WERI-Rb-1 (cell line): ENCODE data around the gene CCS.

Experiments used
- DNase-seq: peaks from one replicate; pipeline ENCODE4 v3.0.0-alpha.2; 2020
- H3K27ac ChIP-seq: fragments of 250-450 bp; sonication (Bioruptor Pico); 2 replicates; pipeline ENCODE4 v1.5.1; 2020; ENCODE audit warnings: mild to moderate bottlenecking, moderate library complexity
- H3K27me3 ChIP-seq: fragments of 250-450 bp; sonication (Bioruptor Pico); 2 replicates; pipeline ENCODE4 v1.5.1; 2021; ENCODE audit warnings: mild to moderate bottlenecking, low read depth, moderate library complexity; ENCODE audit not compliant: insufficient read depth, severe bottlenecking
- H3K36me3 ChIP-seq: fragments of 250-450 bp; sonication (Bioruptor Pico); 2 replicates; pipeline ENCODE4 v1.5.1; 2020; ENCODE audit warnings: mild to moderate bottlenecking, moderate library complexity
- H3K4me3 ChIP-seq: 2 replicates; pipeline ENCODE4 v1.5.1; 2011; ENCODE audit warnings: low read depth, mild to moderate bottlenecking, control low read depth, low read length
- H3K9me3 ChIP-seq: fragments of 250-450 bp; sonication (Bioruptor Pico); 2 replicates; pipeline ENCODE4 v1.5.1; 2021; ENCODE audit warnings: mild to moderate bottlenecking, moderate library complexity; ENCODE audit not compliant: severe bottlenecking
- CTCF ChIP-seq: IDR thresholded peaks from 2 replicates; pipeline ENCODE4 v1.5.1; 2011; ENCODE audit warnings: low read depth, mild to moderate bottlenecking, control low read depth, inconsistent platforms, low read length

CCS gene

GRCh38 chr11:66563832-66564231, 29.2 kb upstream of the CCS start:
- H3K4me3 ChIP-seq: no peak overlapping the region
- no peak for TF ChIP-seq CTCF
- no peak overlapping the region for H3K27ac ChIP-seq
- H3K36me3 ChIP-seq: peaks cover 41% of the 10 kb centered on the region
- DNase-seq: no peak
- H3K9me3 ChIP-seq: no peaks in the 10 kb centered on the region
- no peaks in the 10 kb centered on the region for H3K27me3 ChIP-seq

- Histone ChIP-seq H3K36me3 (peaks cover 41% of the 10 kb centered on the region), H3K27me3 (no peaks in the 10 kb centered on the region), H3K27ac (no peak overlapping the region), H3K9me3 (no peaks in the 10 kb centered on the region), H3K4me3 (no peak overlapping the region)
- TF ChIP-seq CTCF: no peak
- no peak for DNase-seq
These were observed 28.4 kb upstream of the CCS start for GRCh38 chr11:66564538-66564937.

- TF ChIP-seq CTCF: no peak
- no peaks in the 10 kb centered on the region for H3K27me3 ChIP-seq
These were observed 28.0 kb upstream of the CCS start for GRCh38 chr11:66564984-66565383.

GRCh38 chr11:66566221-66566620, 26.8 kb upstream of the CCS start:
- Histone ChIP-seq H3K27me3 (no peaks in the 10 kb centered on the region), H3K4me3 (no peak overlapping the region), H3K9me3 (no peaks in the 10 kb centered on the region), H3K27ac (no peak overlapping the region), H3K36me3 (peaks cover 41% of the 10 kb centered on the region)
- DNase-seq: no peak
- TF ChIP-seq CTCF: no peak

More at GRCh38 chr11:66564984-66565383, 28.0 kb upstream of the CCS start:
- no peak for DNase-seq
- Histone ChIP-seq H3K4me3 (no peak overlapping the region), H3K9me3 (no peaks in the 10 kb centered on the region), H3K27ac (no peak overlapping the region), H3K36me3 (peaks cover 41% of the 10 kb centered on the region)

- no peak for TF ChIP-seq CTCF
- H3K4me3 ChIP-seq: peak overlapping the region; percentile 44
- H3K36me3 ChIP-seq: peaks cover 31% of the 10 kb centered on the region
- H3K27me3 ChIP-seq: no peaks in the 10 kb centered on the region
- DNase-seq: no peak
- peak overlapping the region; percentile 74 for H3K27ac ChIP-seq
- no peaks in the 10 kb centered on the region for H3K9me3 ChIP-seq
These were observed 25.2 kb upstream of the CCS start for GRCh38 chr11:66567787-66568123.

GRCh38 chr11:66568124-66568916, 24.7 kb upstream of the CCS start, which contains the start of gene CTSF:
Gene CTSF, minus strand, starts transcription at chr11:66568606. Its CDS starts 120 bp downstream, at chr11:66568486.
- peaks cover 27% of the 10 kb centered on the region for H3K36me3 ChIP-seq
- H3K27me3 ChIP-seq: no peaks in the 10 kb centered on the region
- peak within 1 kb of the TSS; percentile 44 for H3K4me3 ChIP-seq
- peak; percentile 92 for DNase-seq
- no peak for TF ChIP-seq CTCF
- H3K9me3 ChIP-seq: no peaks in the 10 kb centered on the region
- H3K27ac ChIP-seq: peak within 1 kb of the TSS; percentile 74
